Neural cell (in vitro differentiated cells): ENCODE measurements around the gene CLCA4. TPM values are rescaled to one million over a fixed set of nuclear protein-coding genes. Genes with fewer than 3 reads are reported as not detected.

Experiments used
- H2AFZ ChIP-seq: fragments of 200-600, 300-800 bp; sonication (generic), shearing (Covaris generic); 2 replicates; pipeline ENCODE4 v1.6.0; 2014; ENCODE audit warnings: low read depth, mild to moderate bottlenecking, antibody characterized with exemption, low read length, moderate library complexity
- H3F3A ChIP-seq: fragments of 200-600 bp; shearing (Covaris generic); 2 replicates; pipeline ENCODE4 v1.6.1; 2016; ENCODE audit warnings: mild to moderate bottlenecking, moderate library complexity, mixed read lengths, antibody characterized with exemption, low read length; ENCODE audit not compliant: insufficient read depth, poor library complexity, severe bottlenecking
- H3K27ac ChIP-seq: fragments of 200-600, 300-800 bp; sonication (generic), shearing (Covaris generic); 2 replicates; pipeline ENCODE4 v1.5.1; 2014; ENCODE audit warnings: mild to moderate bottlenecking, low read length, moderate library complexity
- H3K27me3 ChIP-seq: fragments of 300-800, 200-600 bp; sonication (generic), shearing (Covaris generic); 2 replicates; pipeline ENCODE4 v1.6.0; 2014; ENCODE audit warnings: mild to moderate bottlenecking, low read depth, low read length, moderate library complexity; ENCODE audit not compliant: insufficient read depth
- H3K36me3 ChIP-seq: fragments of 300-800, 200-600 bp; sonication (generic), shearing (Covaris generic); 2 replicates; pipeline ENCODE4 v1.5.1; 2014; ENCODE audit warnings: mild to moderate bottlenecking, antibody characterized with exemption, low read length, moderate library complexity; ENCODE audit not compliant: insufficient read depth
- H3K4me2 ChIP-seq: fragments of 300-800, 200-600 bp; sonication (generic), shearing (Covaris generic); 2 replicates; pipeline ENCODE4 v1.6.0; 2014; ENCODE audit warnings: mild to moderate bottlenecking, low read length
- H3K4me3 ChIP-seq: fragments of 300-800, 200-600 bp; sonication (generic), shearing (Covaris generic); 2 replicates; pipeline ENCODE4 v1.5.1; 2014; ENCODE audit warnings: mild to moderate bottlenecking, low read length, moderate library complexity
- H3K79me2 ChIP-seq: fragments of 200-600 bp; shearing (Covaris generic); replicated peaks from 2 replicates; pipeline ENCODE4 v1.6.0; 2014; ENCODE audit warnings: mild to moderate bottlenecking, low read length, moderate library complexity; ENCODE audit not compliant: insufficient read depth
- H3K9ac ChIP-seq: fragments of 300-800, 200-600 bp; sonication (generic), shearing (Covaris generic); 2 replicates; pipeline ENCODE4 v1.6.1; 2016; ENCODE audit warnings: mild to moderate bottlenecking, low read length, mixed read lengths
- H3K9me2 ChIP-seq: fragments of 200-600 bp; shearing (Covaris generic); 2 replicates; pipeline ENCODE4 v1.6.1; 2016; ENCODE audit warnings: mild to moderate bottlenecking, low read length, mixed read lengths; ENCODE audit not compliant: insufficient read depth
- H3K9me3 ChIP-seq: fragments of 200-600, 300-800 bp; sonication (generic), shearing (Covaris generic); 2 replicates; pipeline ENCODE4 v1.6.1; 2016; ENCODE audit warnings: mild to moderate bottlenecking, mixed run types, low read length, moderate library complexity, mixed read lengths
- H4K20me1 ChIP-seq: fragments of 200-600 bp; shearing (Covaris generic); 2 replicates; pipeline ENCODE4 v1.6.1; 2016; ENCODE audit warnings: mild to moderate bottlenecking, mixed run types; ENCODE audit not compliant: insufficient read depth
- CTCF ChIP-seq: fragments of 450-650 bp; IDR thresholded peaks from 2 replicates; pipeline ENCODE4 v1.5.1; 2014; ENCODE audit warnings: antibody characterized with exemption, mild to moderate bottlenecking, moderate library complexity; ENCODE audit not compliant: poor library complexity, severe bottlenecking
- EP300 ChIP-seq: fragments of 450-650 bp; conservative IDR thresholded peaks from 2 replicates; pipeline ENCODE4 v1.6.1; 2014; ENCODE audit warnings: antibody characterized with exemption, mild to moderate bottlenecking, moderate library complexity; ENCODE audit not compliant: poor library complexity, severe bottlenecking
- EZH2 ChIP-seq: fragments of 200-600, 300-800 bp; shearing (Covaris generic), sonication (generic); IDR thresholded peaks from 2 replicates; pipeline ENCODE4 v1.6.1; 2014; ENCODE audit warnings: antibody characterized with exemption, low read length, borderline replicate concordance, mild to moderate bottlenecking; ENCODE audit not compliant: insufficient read depth, poor library complexity, severe bottlenecking
- MXI1 ChIP-seq: fragments of 450-650 bp; conservative IDR thresholded peaks from 2 replicates; pipeline ENCODE4 v1.6.1; 2014; ENCODE audit warnings: antibody characterized with exemption, mild to moderate bottlenecking; ENCODE audit not compliant: poor library complexity, severe bottlenecking
- POLR2AphosphoS5 ChIP-seq: IDR thresholded peaks from 2 replicates; pipeline ENCODE4 v1.6.1; 2012
- RAD21 ChIP-seq: fragments of 450-650 bp; conservative IDR thresholded peaks from 2 replicates; pipeline ENCODE4 v1.6.1; 2014; ENCODE audit warnings: antibody characterized with exemption, mild to moderate bottlenecking, moderate library complexity
- REST ChIP-seq: IDR thresholded peaks from 2 replicates; pipeline ENCODE4 v1.6.1; 2012; ENCODE audit warnings: borderline replicate concordance
- SMC3 ChIP-seq: fragments of 450-650 bp; conservative IDR thresholded peaks from 2 replicates; pipeline ENCODE4 v1.6.1; 2014; ENCODE audit warnings: antibody characterized with exemption, mild to moderate bottlenecking, moderate library complexity; ENCODE audit not compliant: poor library complexity
- TAF1 ChIP-seq: IDR thresholded peaks from 2 replicates; pipeline ENCODE4 v1.6.1; 2012; ENCODE audit warnings: low read depth
- polyA plus RNA-seq: library from polyadenylated mRNA; depleted of rRNA; stranded (reverse); fragments of >200 nt; gene quantifications from 2 replicates; pipeline ENCODE4 v1.2.3, GENCODE V29; 2014

The CLCA4 gene
- polyA plus RNA-seq, 1 donor from 2014 or later, result not detected

GRCh38 chr1:86522240-86522639 is 24.6 kb upstream of the CLCA4 start:
- Histone ChIP-seq H3K27me3 (no peaks in the 10 kb centered on the region), H3F3A (no peaks in the 10 kb centered on the region), H3K27ac (no peak overlapping the region), H2AFZ (no peak overlapping the region), H3K79me2 (no peaks in the 10 kb centered on the region), H4K20me1 (no peaks in the 10 kb centered on the region), H3K4me3 (no peak overlapping the region), H3K36me3 (no peaks in the 10 kb centered on the region), H3K4me2 (no peak overlapping the region), H3K9ac (no peak overlapping the region), H3K9me2 (no peaks in the 10 kb centered on the region), H3K9me3 (no peaks in the 10 kb centered on the region)
- no peak for TF ChIP-seq SMC3
- TF ChIP-seq EZH2, result no peak
- no peak for TF ChIP-seq RAD21
- TF ChIP-seq TAF1, result no peak
- no peak for TF ChIP-seq CTCF

- TF ChIP-seq EZH2 (no peak), EP300 (no peak), CTCF (no peak), TAF1 (no peak), RAD21 (no peak), POLR2AphosphoS5 (no peak), REST (no peak), MXI1 (no peak), SMC3 (no peak)
- no peaks in the 10 kb centered on the region for H3K79me2 ChIP-seq
- no peaks in the 10 kb centered on the region for H3K27me3 ChIP-seq
- H3K9ac ChIP-seq, result no peak overlapping the region
- no peaks in the 10 kb centered on the region for H3K9me2 ChIP-seq
- H3K36me3 ChIP-seq, result no peaks in the 10 kb centered on the region
- H4K20me1 ChIP-seq, result no peaks in the 10 kb centered on the region
- no peak overlapping the region for H3K4me3 ChIP-seq
- no peaks in the 10 kb centered on the region for H3K9me3 ChIP-seq
- H3K27ac ChIP-seq, result no peak overlapping the region
- H3F3A ChIP-seq, result no peaks in the 10 kb centered on the region
- no peak overlapping the region for H3K4me2 ChIP-seq
- H2AFZ ChIP-seq, result no peak overlapping the region
Observed at GRCh38 chr1:86523670-86524354, 23.1 kb upstream of the CLCA4 start.
